A549 (cell line): ENCODE data around the gene MYRIP. TPM values are rescaled to one million over a fixed set of nuclear protein-coding genes. Genes with fewer than 3 reads are reported as not detected.
"Not testable (repeated sequence)": the region's sequence is repeated elsewhere in the genome, so short reads cannot be mapped to it uniquely, and the experiment has no call there.

ENCODE experiments used
- ATAC-seq, 2 experiments: fragments of 200-7000 bp in 1 of 2; fragments of >200 bp in 1 of 2; cut with Nextera tagmentation in 1 of 2; cut with Tn5 transposase in 1 of 2; 3 replicates each; pipeline versions ENCODE4 v1.8.0 to v1.9.1; 2018 to 2020; ENCODE audit warnings: mild to moderate bottlenecking in 1 of 2, moderate library complexity in 1 of 2
- CTCF ChIA-PET: fragments of 300-600 bp; sonication (Branson Sonifier 250); formaldehyde crosslinking; extraction: SDS; loops from one replicate; lab custom pipeline; 2021; ENCODE audit warnings: antibody characterized with exemption, inconsistent platforms; lab: Yijun Ruan, JAX
- POLR2A ChIA-PET: fragments of 350-600 bp; formaldehyde crosslinking; extraction: SDS; loops from one replicate; lab custom pipeline; 2021; ENCODE audit warnings: antibody characterized with exemption, inconsistent platforms; lab: Yijun Ruan, JAX
- DNase-seq, 2 experiments: peaks; one replicate each; pipeline versions ENCODE4 v3.0.0 to v3.0.0-alpha.2; 2011 to 2016; ENCODE audit warnings: low read depth in 1 of 2, low spot score in 1 of 2
- FAIRE-seq: peaks from 2 replicates; lab custom pipeline; 2011; peaks lifted over from hg19 to GRCh38; lab: Jason Lieb, UNC
- H3K27ac ChIP-seq, 2 experiments: fragments of >200 bp; sonication (Bioruptor Twin); formaldehyde crosslinking; 3 replicates each; pipeline ENCODE4 v1.5.1; 2016 to 2017
- H3K4me1 ChIP-seq: fragments of >200 bp; sonication (Bioruptor Twin); formaldehyde crosslinking; 3 replicates; pipeline ENCODE4 v1.6.1; 2016
- H3K4me2 ChIP-seq: fragments of >200 bp; sonication (Bioruptor Twin); formaldehyde crosslinking; 3 replicates; pipeline ENCODE4 v1.6.1; 2016
- H3K4me3 ChIP-seq: fragments of >200 bp; sonication (Bioruptor Twin); formaldehyde crosslinking; 3 replicates; pipeline ENCODE4 v1.5.1; 2016
- H3K9me3 ChIP-seq: fragments of >200 bp; sonication (Bioruptor Twin); formaldehyde crosslinking; 3 replicates; pipeline ENCODE4 v1.6.1; 2016
- CEBPB ChIP-seq, 2 experiments: fragments of >200 bp in 1 of 2; sonication (Bioruptor Twin) in 1 of 2; formaldehyde crosslinking in 1 of 2; IDR thresholded peaks; 2 replicates each; pipeline ENCODE4 v1.6.1; 2012 to 2016
- CHD2 ChIP-seq: fragments of 150-350 bp; IDR thresholded peaks from 2 replicates; pipeline ENCODE4 v1.6.1; 2014; ENCODE audit warnings: low read length; ENCODE audit not compliant: partially characterized antibody
- EP300 ChIP-seq, 2 experiments: fragments of >200 bp; sonication (Bioruptor Twin); formaldehyde crosslinking; IDR thresholded peaks; 2 replicates in 1 of 2; 3 replicates in 1 of 2; pipeline ENCODE4 v1.6.1; 2016 to 2017
- GATA3 ChIP-seq: IDR thresholded peaks from 2 replicates; pipeline ENCODE4 v1.6.1; 2012; ENCODE audit warnings: borderline replicate concordance
- JUN ChIP-seq, 2 experiments: fragments of >200 bp; sonication (Bioruptor Twin); formaldehyde crosslinking; IDR thresholded peaks; 2 replicates in 1 of 2; 3 replicates in 1 of 2; pipeline ENCODE4 v1.6.1; 2016 to 2017
- MAFK ChIP-seq: fragments of 450-650 bp; IDR thresholded peaks from 2 replicates; pipeline ENCODE4 v1.6.1; 2014; ENCODE audit not compliant: partially characterized antibody
- NPAS2 ChIP-seq: fragments of 250-450 bp; sonication (Bioruptor Pico); IDR thresholded peaks from 2 replicates; pipeline ENCODE4 v1.8.0; 2022; ENCODE audit warnings: mild to moderate bottlenecking, moderate library complexity, borderline replicate concordance
- NR3C1 ChIP-seq: fragments of >200 bp; sonication (Bioruptor Twin); formaldehyde crosslinking; IDR thresholded peaks from 3 replicates; pipeline ENCODE4 v1.6.1; 2017
- PHF8 ChIP-seq: fragments of 200-600 bp; sonication (generic); IDR thresholded peaks from 2 replicates; pipeline ENCODE4 v1.6.1; 2016; ENCODE audit warnings: low read depth, mild to moderate bottlenecking, antibody characterized with exemption, moderate library complexity, borderline replicate concordance
- RNF2 ChIP-seq: fragments of 200-600 bp; sonication (generic); IDR thresholded peaks from 2 replicates; pipeline ENCODE4 v1.6.1; 2016; ENCODE audit warnings: low read depth, mild to moderate bottlenecking, antibody characterized with exemption, moderate library complexity, borderline replicate concordance
- SREBF2 ChIP-seq: fragments of 450-650 bp; IDR thresholded peaks from 2 replicates; pipeline ENCODE4 v1.6.1; 2014; ENCODE audit warnings: mild to moderate bottlenecking, moderate library complexity
- TFCP2L1 ChIP-seq: fragments of 250-450 bp; sonication (Bioruptor Pico); IDR thresholded peaks from 2 replicates; pipeline ENCODE4 v1.5.0; 2021; ENCODE audit warnings: mild to moderate bottlenecking
- ZC3H11A ChIP-seq: fragments of 450-650 bp; IDR thresholded peaks from 2 replicates; pipeline ENCODE4 v1.6.1; 2014; ENCODE audit warnings: antibody characterized with exemption, mild to moderate bottlenecking
- ZNF302 ChIP-seq: fragments of 250-450 bp; sonication (Bioruptor Pico); IDR thresholded peaks from 2 replicates; pipeline ENCODE4 v1.9.0; 2021; ENCODE audit warnings: inconsistent platforms, mild to moderate bottlenecking, moderate library complexity
- ZSCAN20 ChIP-seq: fragments of 250-450 bp; sonication (Bioruptor Pico); IDR thresholded peaks from 2 replicates; pipeline ENCODE4 v1.8.0; 2022; ENCODE audit warnings: mild to moderate bottlenecking, moderate library complexity
- WGBS: methylation state at CpG from one replicate; pipeline ENCODE4 v1.1.6; 2017; ENCODE audit errors: missing lambda C conversion rate; 5-methylcytosine and 5-hydroxymethylcytosine counted together
- polyA plus RNA-seq, 4 experiments: library from polyadenylated mRNA; depleted of rRNA in 3 of 4; stranded (reverse); fragments of >200 nt; fragmentation: RNase III in 1 of 4; extraction: RNeasy Plus Mini Kit Qiagen cat#74134 plus additional on column Dnase treatment in 1 of 4; gene quantifications; 2 replicates in 3 of 4; 3 replicates in 1 of 4; pipeline ENCODE4 v1.2.3, GENCODE V29; 2011 to 2017
- TF ChIP-seq, protein P1 (sequence below): fragments of 200-600 bp; sonication (generic); IDR thresholded peaks from 2 replicates; pipeline ENCODE4 v1.6.1; 2016; ENCODE audit warnings: antibody characterized with exemption, mild to moderate bottlenecking, moderate library complexity
- TF ChIP-seq, protein P2 (sequence below): fragments of >200 bp; sonication (Bioruptor Twin); formaldehyde crosslinking; IDR thresholded peaks from 2 replicates; pipeline ENCODE4 v1.6.1; 2016
- TF ChIP-seq, protein P3 (sequence below): fragments of >200 bp; sonication (Bioruptor Twin); formaldehyde crosslinking; IDR thresholded peaks from 3 replicates; pipeline ENCODE4 v1.6.1; 2016

Gene MYRIP
- polyA plus RNA-seq, 2 of the 4 experiments (the other 2 are of a cell fraction): not detected

DNA sequence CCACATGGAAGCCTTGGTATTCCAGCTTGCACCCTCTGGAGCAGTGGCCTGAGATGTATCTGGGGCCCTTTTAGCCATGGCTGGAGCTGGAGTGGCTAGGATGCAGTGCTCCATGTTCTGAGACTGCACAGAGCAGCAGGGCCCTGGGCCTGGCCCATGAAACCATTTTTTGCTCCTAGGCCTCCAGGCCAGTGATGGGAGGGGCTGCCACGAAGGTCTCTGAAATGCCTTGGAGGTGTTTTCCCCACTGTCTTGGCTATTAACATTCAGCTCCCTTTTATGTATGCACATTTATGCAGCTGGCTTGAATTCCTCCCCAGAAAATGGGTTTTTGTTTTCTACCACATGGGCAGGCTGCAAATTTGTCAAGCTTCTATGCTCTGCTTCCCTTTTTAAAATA, 43.0 kb upstream of the MYRIP start:
- ChIA-PET POLR2A (no interaction called here), CTCF (interaction anchor here (0.9 kb wide), 1 partner anchor 14 kb away, joined by 4 read pairs; no protein-coding TSS in a partner anchor)
- FAIRE-seq: no peak
- Histone ChIP-seq H3K4me3 (no peak overlapping the region), H3K27ac (no peak overlapping the region), H3K4me2 (no peak overlapping the region), H3K4me1 (no peaks in the 10 kb centered on the region), H3K9me3 (no peaks in the 10 kb centered on the region)
- no peak for TF ChIP-seq RNF2
- no peak for TF ChIP-seq ZSCAN20 (CRISPR knock-in tag)
- TF ChIP-seq JUN (IDR thresholded peaks at IDR 0.05): no peak
- TF ChIP-seq PHF8: no peak
- no peak for TF ChIP-seq MAFK
- no peak for TF ChIP-seq SREBF2
- TF ChIP-seq, protein P1, sequence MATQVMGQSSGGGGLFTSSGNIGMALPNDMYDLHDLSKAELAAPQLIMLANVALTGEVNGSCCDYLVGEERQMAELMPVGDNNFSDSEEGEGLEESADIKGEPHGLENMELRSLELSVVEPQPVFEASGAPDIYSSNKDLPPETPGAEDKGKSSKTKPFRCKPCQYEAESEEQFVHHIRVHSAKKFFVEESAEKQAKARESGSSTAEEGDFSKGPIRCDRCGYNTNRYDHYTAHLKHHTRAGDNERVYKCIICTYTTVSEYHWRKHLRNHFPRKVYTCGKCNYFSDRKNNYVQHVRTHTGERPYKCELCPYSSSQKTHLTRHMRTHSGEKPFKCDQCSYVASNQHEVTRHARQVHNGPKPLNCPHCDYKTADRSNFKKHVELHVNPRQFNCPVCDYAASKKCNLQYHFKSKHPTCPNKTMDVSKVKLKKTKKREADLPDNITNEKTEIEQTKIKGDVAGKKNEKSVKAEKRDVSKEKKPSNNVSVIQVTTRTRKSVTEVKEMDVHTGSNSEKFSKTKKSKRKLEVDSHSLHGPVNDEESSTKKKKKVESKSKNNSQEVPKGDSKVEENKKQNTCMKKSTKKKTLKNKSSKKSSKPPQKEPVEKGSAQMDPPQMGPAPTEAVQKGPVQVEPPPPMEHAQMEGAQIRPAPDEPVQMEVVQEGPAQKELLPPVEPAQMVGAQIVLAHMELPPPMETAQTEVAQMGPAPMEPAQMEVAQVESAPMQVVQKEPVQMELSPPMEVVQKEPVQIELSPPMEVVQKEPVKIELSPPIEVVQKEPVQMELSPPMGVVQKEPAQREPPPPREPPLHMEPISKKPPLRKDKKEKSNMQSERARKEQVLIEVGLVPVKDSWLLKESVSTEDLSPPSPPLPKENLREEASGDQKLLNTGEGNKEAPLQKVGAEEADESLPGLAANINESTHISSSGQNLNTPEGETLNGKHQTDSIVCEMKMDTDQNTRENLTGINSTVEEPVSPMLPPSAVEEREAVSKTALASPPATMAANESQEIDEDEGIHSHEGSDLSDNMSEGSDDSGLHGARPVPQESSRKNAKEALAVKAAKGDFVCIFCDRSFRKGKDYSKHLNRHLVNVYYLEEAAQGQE: no peak
- TF ChIP-seq CHD2: no peak
- no peak for TF ChIP-seq NPAS2 (CRISPR knock-in tag)
- TF ChIP-seq, protein P2, sequence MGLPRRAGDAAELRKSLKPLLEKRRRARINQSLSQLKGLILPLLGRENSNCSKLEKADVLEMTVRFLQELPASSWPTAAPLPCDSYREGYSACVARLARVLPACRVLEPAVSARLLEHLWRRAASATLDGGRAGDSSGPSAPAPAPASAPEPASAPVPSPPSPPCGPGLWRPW: no peak
- no peak for TF ChIP-seq ZC3H11A
- no peak for TF ChIP-seq TFCP2L1 (CRISPR knock-in tag)
- no peak for TF ChIP-seq CEBPB (IDR thresholded peaks at IDR 0.05)
- TF ChIP-seq, protein P3, sequence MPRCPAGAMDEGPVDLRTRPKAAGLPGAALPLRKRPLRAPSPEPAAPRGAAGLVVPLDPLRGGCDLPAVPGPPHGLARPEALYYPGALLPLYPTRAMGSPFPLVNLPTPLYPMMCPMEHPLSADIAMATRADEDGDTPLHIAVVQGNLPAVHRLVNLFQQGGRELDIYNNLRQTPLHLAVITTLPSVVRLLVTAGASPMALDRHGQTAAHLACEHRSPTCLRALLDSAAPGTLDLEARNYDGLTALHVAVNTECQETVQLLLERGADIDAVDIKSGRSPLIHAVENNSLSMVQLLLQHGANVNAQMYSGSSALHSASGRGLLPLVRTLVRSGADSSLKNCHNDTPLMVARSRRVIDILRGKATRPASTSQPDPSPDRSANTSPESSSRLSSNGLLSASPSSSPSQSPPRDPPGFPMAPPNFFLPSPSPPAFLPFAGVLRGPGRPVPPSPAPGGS: no peak
- no peak for TF ChIP-seq NR3C1
- no peak for TF ChIP-seq EP300 (IDR thresholded peaks at IDR 0.05)
- TF ChIP-seq ZNF302 (CRISPR knock-in tag): no peak
- TF ChIP-seq GATA3: no peak
- ATAC-seq: no peak
- DNase-seq: no peak
- 0% methylated on average over 1 of the region's 1 CpG for WGBS

DNA sequence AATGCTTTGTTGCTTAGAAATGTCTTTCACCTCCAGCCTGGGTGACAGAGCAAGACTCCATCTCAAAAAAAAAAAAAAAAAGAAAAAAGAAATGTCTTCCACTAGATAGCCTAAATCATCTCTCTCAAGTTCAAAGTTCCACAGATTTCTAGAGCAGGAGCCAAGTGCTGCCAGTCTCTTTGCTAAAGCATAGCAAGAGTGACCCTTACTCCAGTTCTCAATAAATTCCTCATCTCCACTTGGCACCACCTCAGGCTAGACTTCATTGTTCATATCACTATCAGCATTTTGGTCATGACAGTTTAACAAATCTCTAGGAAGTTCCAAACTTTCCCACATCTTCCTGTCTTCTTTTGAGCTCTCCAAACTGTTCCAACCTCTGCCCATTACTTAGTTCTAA, 42.5 kb upstream of the MYRIP start:
- H3K4me3 ChIP-seq, H3K9me3 ChIP-seq, H3K27ac ChIP-seq, DNase-seq, H3K4me1 ChIP-seq, FAIRE-seq, H3K4me2 ChIP-seq, CTCF ChIA-PET, POLR2A ChIA-PET, ATAC-seq: not testable (repeated sequence)

DNA sequence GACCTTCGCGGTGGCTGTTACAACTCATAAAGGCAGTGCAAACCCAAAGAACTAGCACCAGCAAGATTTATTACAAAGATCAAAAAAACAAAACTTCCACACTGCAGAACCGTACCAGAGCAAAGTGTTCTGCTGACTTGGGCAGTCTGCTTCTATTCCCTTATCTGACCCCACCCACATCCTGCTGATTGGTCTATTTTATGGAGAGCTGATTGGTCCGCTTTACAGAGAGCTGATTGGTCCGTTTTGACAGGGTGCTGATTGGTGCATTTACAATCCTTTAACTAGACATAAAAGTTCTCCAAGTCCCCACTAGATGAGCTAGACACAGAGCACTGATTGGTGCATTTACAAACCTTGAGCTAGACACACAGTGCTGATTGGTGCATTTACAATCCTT, 31.2 kb upstream of the MYRIP start:
- H3K4me2 ChIP-seq, H3K9me3 ChIP-seq, DNase-seq, H3K4me1 ChIP-seq, POLR2A ChIA-PET, ATAC-seq, FAIRE-seq, H3K4me3 ChIP-seq, CTCF ChIA-PET, H3K27ac ChIP-seq: not testable (repeated sequence)
- WGBS: 52% methylated on average over 5 of the region's 5 CpGs
